HepG2 (cell line): Measurements from ENCODE around the gene COPS6. TPM values are rescaled to one million over a fixed set of nuclear protein-coding genes. Genes with fewer than 3 reads are reported as not detected.

Experiments used
- BRF2 ChIP-seq: sonication (generic); formaldehyde crosslinking; IDR thresholded peaks from 2 replicates; pipeline ENCODE4 v1.8.1; 2022; ENCODE audit warnings: mild to moderate bottlenecking, missing genetic modification reagents
- CAMTA2 ChIP-seq: sonication (generic); formaldehyde crosslinking; IDR thresholded peaks from 2 replicates; pipeline ENCODE4 v1.4.0; 2020; ENCODE audit warnings: mild to moderate bottlenecking, missing genetic modification reagents, borderline replicate concordance
- CENPT ChIP-seq: sonication (generic); formaldehyde crosslinking; IDR thresholded peaks from 2 replicates; pipeline ENCODE4 v1.8.0; 2022; ENCODE audit warnings: low read depth, mild to moderate bottlenecking, moderate library complexity, missing genetic modification reagents
- ISX ChIP-seq: sonication (generic); formaldehyde crosslinking; conservative IDR thresholded peaks from 2 replicates; pipeline ENCODE4 v1.5.0; 2020; ENCODE audit warnings: missing genetic modification reagents
- KAT7 ChIP-seq: IDR thresholded peaks from 2 replicates; pipeline ENCODE4 v1.6.1; 2018; ENCODE audit warnings: borderline replicate concordance, missing compliant biosample characterization
- MEIS2 ChIP-seq: sonication (generic); formaldehyde crosslinking; IDR thresholded peaks from 2 replicates; pipeline ENCODE4 v1.9.0; 2021; ENCODE audit warnings: mild to moderate bottlenecking, missing genetic modification reagents
- NFYB ChIP-seq: sonication (generic); formaldehyde crosslinking; IDR thresholded peaks from 2 replicates; pipeline ENCODE4 v1.4.0; 2020; ENCODE audit warnings: missing genetic modification reagents
- SATB2 ChIP-seq: sonication (generic); formaldehyde crosslinking; IDR thresholded peaks from 2 replicates; pipeline ENCODE4 v1.5.0; 2020; ENCODE audit warnings: missing genetic modification reagents
- SOX5 ChIP-seq: IDR thresholded peaks from 2 replicates; pipeline ENCODE4 v1.6.1; 2016; ENCODE audit warnings: borderline replicate concordance
- SRSF4 ChIP-seq: fragments of 200-400 bp; formaldehyde crosslinking; IDR thresholded peaks from one replicate; pipeline ENCODE4 v1.6.1; 2018; ENCODE audit warnings: mild to moderate bottlenecking, low read depth, low read length, moderate library complexity; ENCODE audit not compliant: poor library complexity, severe bottlenecking
- ZBTB42 ChIP-seq: sonication (generic); formaldehyde crosslinking; IDR thresholded peaks from 2 replicates; pipeline ENCODE4 v1.5.0; 2020; ENCODE audit warnings: mild to moderate bottlenecking, missing genetic modification reagents
- ZMAT3 ChIP-seq: sonication (generic); formaldehyde crosslinking; conservative IDR thresholded peaks from 2 replicates; pipeline ENCODE4 v1.7.0; 2021; ENCODE audit warnings: missing genetic modification reagents
- ZNF225 ChIP-seq: sonication (generic); formaldehyde crosslinking; IDR thresholded peaks from 2 replicates; pipeline ENCODE4 v1.4.0; 2020; ENCODE audit warnings: mild to moderate bottlenecking, missing genetic modification reagents
- ZNF331 ChIP-seq: sonication (generic); formaldehyde crosslinking; IDR thresholded peaks from 2 replicates; pipeline ENCODE4 v1.4.0; 2020; ENCODE audit warnings: missing genetic modification reagents
- ZNF446 ChIP-seq: sonication (generic); formaldehyde crosslinking; IDR thresholded peaks from 2 replicates; pipeline ENCODE4 v1.5.0; 2020; ENCODE audit warnings: mild to moderate bottlenecking, missing genetic modification reagents
- ZNF501 ChIP-seq: sonication (generic); formaldehyde crosslinking; IDR thresholded peaks from 2 replicates; pipeline ENCODE4 v1.5.1; 2020; ENCODE audit warnings: mild to moderate bottlenecking, moderate library complexity, missing genetic modification reagents
- ZNF672 ChIP-seq: sonication (generic); formaldehyde crosslinking; IDR thresholded peaks from 2 replicates; pipeline ENCODE4 v1.8.1; 2022; ENCODE audit warnings: missing genetic modification reagents
- ZNF709 ChIP-seq: sonication (generic); formaldehyde crosslinking; IDR thresholded peaks from 2 replicates; pipeline ENCODE4 v1.5.0; 2020; ENCODE audit warnings: mild to moderate bottlenecking, missing genetic modification reagents
- polyA plus RNA-seq, 8 experiments: library from polyadenylated mRNA; depleted of rRNA in 3 of 8; stranded (reverse) in 7 of 8; unstranded in 1 of 8; fragments of >200 nt; fragmentation: Illumina TruSeq in 4 of 8; extraction: Trizol in 4 of 8; gene quantifications; 2 replicates each; pipeline versions ENCODE4 v1.2.1 to v1.2.3, GENCODE V29; 2011 to 2016; ENCODE audit warnings: low read depth in 4 of 8, missing spikeins in 1 of 8, mixed read lengths in 1 of 8; ENCODE audit not compliant: insufficient read depth in 1 of 8
- total RNA-seq, 5 experiments: library from RNA; depleted of rRNA; stranded (reverse); fragments of >200 nt; fragmentation: Illumina TruSeq; extraction: Trizol; gene quantifications; 2 replicates each; pipeline ENCODE4 v1.2.3, GENCODE V29; 2016; ENCODE audit warnings: low read depth in 1 of 5
- TF ChIP-seq, protein P1 (sequence below): sonication (generic); formaldehyde crosslinking; IDR thresholded peaks from 2 replicates; pipeline ENCODE4 v1.4.0; 2020; ENCODE audit warnings: missing genetic modification reagents, borderline replicate concordance
- TF ChIP-seq, protein P2 (sequence below): sonication (generic); formaldehyde crosslinking; IDR thresholded peaks from 2 replicates; pipeline ENCODE4 v1.9.0; 2022; ENCODE audit warnings: missing genetic modification reagents, mild to moderate bottlenecking, borderline replicate concordance
- TF ChIP-seq, protein P3 (sequence below): sonication (generic); formaldehyde crosslinking; IDR thresholded peaks from 2 replicates; pipeline ENCODE4 v1.4.0; 2020; ENCODE audit warnings: missing genetic modification reagents
- TF ChIP-seq, protein P4 (sequence below): IDR thresholded peaks from 2 replicates; pipeline ENCODE4 v1.6.1; 2016; ENCODE audit warnings: missing compliant biosample characterization, missing genetic modification reagents, borderline replicate concordance

COPS6 gene
- total and polyA plus RNA-seq, 2 of the 13 experiments (the other 11 are each of a cell fraction or from before 2014, with no cell fraction given), result 33.4 to 117 TPM

DNA sequence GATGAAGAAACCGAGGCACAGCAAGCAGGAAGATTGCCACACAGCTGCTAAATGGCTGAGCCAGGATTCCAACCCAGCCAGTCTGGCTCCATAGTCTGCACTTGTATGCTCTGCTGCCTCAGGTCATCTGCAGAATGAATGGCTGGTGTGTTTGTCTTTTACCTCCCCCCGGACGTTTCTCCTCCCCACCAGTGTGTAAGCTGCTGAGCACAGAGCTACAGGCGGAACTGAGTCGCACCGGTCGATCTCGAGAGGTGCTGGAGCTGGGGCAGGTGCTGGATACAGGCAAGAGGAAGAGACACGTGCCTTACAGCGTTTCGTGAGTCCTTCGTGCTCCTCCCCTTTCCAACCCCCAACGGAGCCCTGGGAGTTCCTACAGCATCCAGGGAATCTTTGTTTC is 33.3 kb downstream of the COPS6 start (continued):
- no peak for TF ChIP-seq SATB2 (CRISPR knock-in tag)
- TF ChIP-seq ZMAT3 (CRISPR knock-in tag), result no peak
- no peak for TF ChIP-seq ZNF709
- TF ChIP-seq, protein P1, sequence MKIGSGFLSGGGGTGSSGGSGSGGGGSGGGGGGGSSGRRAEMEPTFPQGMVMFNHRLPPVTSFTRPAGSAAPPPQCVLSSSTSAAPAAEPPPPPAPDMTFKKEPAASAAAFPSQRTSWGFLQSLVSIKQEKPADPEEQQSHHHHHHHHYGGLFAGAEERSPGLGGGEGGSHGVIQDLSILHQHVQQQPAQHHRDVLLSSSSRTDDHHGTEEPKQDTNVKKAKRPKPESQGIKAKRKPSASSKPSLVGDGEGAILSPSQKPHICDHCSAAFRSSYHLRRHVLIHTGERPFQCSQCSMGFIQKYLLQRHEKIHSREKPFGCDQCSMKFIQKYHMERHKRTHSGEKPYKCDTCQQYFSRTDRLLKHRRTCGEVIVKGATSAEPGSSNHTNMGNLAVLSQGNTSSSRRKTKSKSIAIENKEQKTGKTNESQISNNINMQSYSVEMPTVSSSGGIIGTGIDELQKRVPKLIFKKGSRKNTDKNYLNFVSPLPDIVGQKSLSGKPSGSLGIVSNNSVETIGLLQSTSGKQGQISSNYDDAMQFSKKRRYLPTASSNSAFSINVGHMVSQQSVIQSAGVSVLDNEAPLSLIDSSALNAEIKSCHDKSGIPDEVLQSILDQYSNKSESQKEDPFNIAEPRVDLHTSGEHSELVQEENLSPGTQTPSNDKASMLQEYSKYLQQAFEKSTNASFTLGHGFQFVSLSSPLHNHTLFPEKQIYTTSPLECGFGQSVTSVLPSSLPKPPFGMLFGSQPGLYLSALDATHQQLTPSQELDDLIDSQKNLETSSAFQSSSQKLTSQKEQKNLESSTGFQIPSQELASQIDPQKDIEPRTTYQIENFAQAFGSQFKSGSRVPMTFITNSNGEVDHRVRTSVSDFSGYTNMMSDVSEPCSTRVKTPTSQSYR (CRISPR knock-in tag), result peak; percentile 28; the same call in 1 of the 2 replicates
- TF ChIP-seq SRSF4, result no peak
- no peak for TF ChIP-seq BRF2 (CRISPR knock-in tag)
- TF ChIP-seq ZNF501 (CRISPR knock-in tag), result no peak
- TF ChIP-seq MEIS2, result no peak
- TF ChIP-seq CENPT, result no peak
- TF ChIP-seq CAMTA2 (CRISPR knock-in tag), result no peak
- no peak for TF ChIP-seq ZNF672
- no peak for TF ChIP-seq ISX
- no peak for TF ChIP-seq NFYB (CRISPR knock-in tag)
- no peak for TF ChIP-seq ZNF446
- peak; percentile 33; the same call in 1 of the 2 replicates for TF ChIP-seq ZNF331 (CRISPR knock-in tag)
- TF ChIP-seq SOX5 (CRISPR knock-in tag), result peak; percentile 62
- TF ChIP-seq ZBTB42, result no peak
- TF ChIP-seq, protein P2, sequence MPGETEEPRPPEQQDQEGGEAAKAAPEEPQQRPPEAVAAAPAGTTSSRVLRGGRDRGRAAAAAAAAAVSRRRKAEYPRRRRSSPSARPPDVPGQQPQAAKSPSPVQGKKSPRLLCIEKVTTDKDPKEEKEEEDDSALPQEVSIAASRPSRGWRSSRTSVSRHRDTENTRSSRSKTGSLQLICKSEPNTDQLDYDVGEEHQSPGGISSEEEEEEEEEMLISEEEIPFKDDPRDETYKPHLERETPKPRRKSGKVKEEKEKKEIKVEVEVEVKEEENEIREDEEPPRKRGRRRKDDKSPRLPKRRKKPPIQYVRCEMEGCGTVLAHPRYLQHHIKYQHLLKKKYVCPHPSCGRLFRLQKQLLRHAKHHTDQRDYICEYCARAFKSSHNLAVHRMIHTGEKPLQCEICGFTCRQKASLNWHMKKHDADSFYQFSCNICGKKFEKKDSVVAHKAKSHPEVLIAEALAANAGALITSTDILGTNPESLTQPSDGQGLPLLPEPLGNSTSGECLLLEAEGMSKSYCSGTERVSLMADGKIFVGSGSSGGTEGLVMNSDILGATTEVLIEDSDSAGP, result peak; percentile 47; the same call in 1 of the 2 replicates
- TF ChIP-seq KAT7 (CRISPR knock-in tag), result no peak
- TF ChIP-seq, protein P3, sequence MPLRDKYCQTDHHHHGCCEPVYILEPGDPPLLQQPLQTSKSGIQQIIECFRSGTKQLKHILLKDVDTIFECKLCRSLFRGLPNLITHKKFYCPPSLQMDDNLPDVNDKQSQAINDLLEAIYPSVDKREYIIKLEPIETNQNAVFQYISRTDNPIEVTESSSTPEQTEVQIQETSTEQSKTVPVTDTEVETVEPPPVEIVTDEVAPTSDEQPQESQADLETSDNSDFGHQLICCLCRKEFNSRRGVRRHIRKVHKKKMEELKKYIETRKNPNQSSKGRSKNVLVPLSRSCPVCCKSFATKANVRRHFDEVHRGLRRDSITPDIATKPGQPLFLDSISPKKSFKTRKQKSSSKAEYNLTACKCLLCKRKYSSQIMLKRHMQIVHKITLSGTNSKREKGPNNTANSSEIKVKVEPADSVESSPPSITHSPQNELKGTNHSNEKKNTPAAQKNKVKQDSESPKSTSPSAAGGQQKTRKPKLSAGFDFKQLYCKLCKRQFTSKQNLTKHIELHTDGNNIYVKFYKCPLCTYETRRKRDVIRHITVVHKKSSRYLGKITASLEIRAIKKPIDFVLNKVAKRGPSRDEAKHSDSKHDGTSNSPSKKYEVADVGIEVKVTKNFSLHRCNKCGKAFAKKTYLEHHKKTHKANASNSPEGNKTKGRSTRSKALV (CRISPR knock-in tag), result no peak
- TF ChIP-seq, protein P4, sequence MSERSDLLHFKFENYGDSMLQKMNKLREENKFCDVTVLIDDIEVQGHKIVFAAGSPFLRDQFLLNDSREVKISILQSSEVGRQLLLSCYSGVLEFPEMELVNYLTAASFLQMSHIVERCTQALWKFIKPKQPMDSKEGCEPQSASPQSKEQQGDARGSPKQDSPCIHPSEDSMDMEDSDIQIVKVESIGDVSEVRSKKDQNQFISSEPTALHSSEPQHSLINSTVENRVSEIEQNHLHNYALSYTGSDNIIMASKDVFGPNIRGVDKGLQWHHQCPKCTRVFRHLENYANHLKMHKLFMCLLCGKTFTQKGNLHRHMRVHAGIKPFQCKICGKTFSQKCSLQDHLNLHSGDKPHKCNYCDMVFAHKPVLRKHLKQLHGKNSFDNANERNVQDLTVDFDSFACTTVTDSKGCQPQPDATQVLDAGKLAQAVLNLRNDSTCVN (CRISPR knock-in tag), result peak; percentile 49; the same call in 1 of the 2 replicates
- no peak for TF ChIP-seq ZNF225 (CRISPR knock-in tag)
